Uterus (tissue), 4 donors: ENCODE data around the gene IRF2. TPM values are rescaled to one million over a fixed set of nuclear protein-coding genes. Genes with fewer than 3 reads are reported as not detected.
A peak's percentile ranks its signal among the peaks of the same experiment; 100 is the strongest.

Experiments used
- DNase-seq, 2 donors: peaks; one replicate each; pipeline ENCODE4 v3.0.0-alpha.2; 2019 to 2020
- H3K27ac ChIP-seq, 2 donors: fragments of 200-600 bp; sonication (generic); 1 replicate in 1 of 2; 2 replicates in 1 of 2; pipeline ENCODE4 v1.5.1; 2016 to 2018
- H3K27me3 ChIP-seq, 2 donors: fragments of 200-600 bp; sonication (generic); one replicate each; pipeline ENCODE4 v1.5.1; 2018 to 2019; ENCODE audit warnings: control low read depth in 1 of 2
- H3K36me3 ChIP-seq, 2 donors: fragments of 200-600 bp; sonication (generic); one replicate each; pipeline ENCODE4 v1.5.1; 2019; ENCODE audit warnings: control low read depth in 1 of 2
- H3K4me1 ChIP-seq, 2 donors: fragments of 200-600 bp; sonication (generic); one replicate each; pipeline ENCODE4 v1.5.1; 2018 to 2019; ENCODE audit warnings: control low read depth in 1 of 2
- H3K4me3 ChIP-seq, 2 donors: fragments of 200-600 bp; sonication (generic); 1 replicate in 1 of 2; 2 replicates in 1 of 2; pipeline ENCODE4 v1.5.1; 2018 to 2019; ENCODE audit warnings: mild to moderate bottlenecking in 1 of 2
- H3K9me3 ChIP-seq, 2 donors: fragments of 200-600 bp; sonication (generic); one replicate each; pipeline ENCODE4 v1.5.1; 2019; ENCODE audit warnings: control low read depth in 1 of 2
- POLR2A ChIP-seq, 2 donors: fragments of 450-650 bp; IDR thresholded peaks; one replicate each; pipeline ENCODE4 v1.6.1; 2016; ENCODE audit warnings: antibody characterized with exemption in 2 of 2, mild to moderate bottlenecking in 1 of 2, moderate library complexity in 1 of 2
- intact Hi-C: fragments of 100-400 bp; cut with DNase I; formaldehyde crosslinking; loops from one replicate; pipeline ENCODE4 v1.15.1; 2023; ENCODE audit warnings: low total_unique reads
- total RNA-seq, 4 donors: library from RNA; depleted of rRNA in 3 of 4; stranded (reverse); fragments of >200 nt in 3 of 4; gene quantifications; one replicate each; pipeline versions ENCODE4 v1.1.0 to v1.2.4, GENCODE V29; 2014 to 2023
- TF ChIP-seq, protein P1 (sequence below), 4 experiments: fragments of 200-600 bp in 2 of 4; fragments of 450-650 bp in 2 of 4; sonication (generic) in 2 of 4; IDR thresholded peaks; one replicate each; pipeline ENCODE4 v1.5.1; 2016 to 2019; ENCODE audit warnings: antibody characterized with exemption in 4 of 4, mild to moderate bottlenecking in 2 of 4, moderate library complexity in 1 of 4
- donor health status: DM: yes; HTN: yes; CAD: no.

Gene IRF2
- total RNA-seq, 4 donors from 2014 or later, result 7.9 to 45.7 (median 35.7) TPM

DNA sequence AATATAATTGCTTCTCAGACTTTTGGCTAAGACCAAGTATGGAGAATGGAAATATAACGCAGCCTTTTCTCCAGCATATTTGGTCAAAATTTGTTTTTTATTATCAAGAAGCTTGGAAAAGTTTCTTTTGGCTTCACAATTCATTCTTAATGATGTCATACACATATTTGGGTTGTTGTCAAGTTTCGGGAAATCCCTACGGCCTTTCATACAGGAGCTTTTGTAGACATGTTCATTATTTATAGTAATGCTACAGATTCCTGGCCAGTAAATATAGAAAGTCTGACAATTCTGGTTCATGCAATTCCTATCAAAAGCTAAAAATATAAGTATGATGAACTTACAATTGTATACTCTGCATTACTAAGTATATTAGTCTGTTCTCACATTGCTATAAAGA lies 112.9 kb downstream of the IRF2 start:
- Histone ChIP-seq H3K36me3 (no peaks in the 10 kb centered on the region), H3K4me3 (no peak overlapping the region), H3K4me1 (no peaks in the 10 kb centered on the region), H3K27me3 (no peaks in the 10 kb centered on the region), H3K9me3 (no peaks in the 10 kb centered on the region), H3K27ac (peak overlapping the region in 1 of 2 donors; percentile 33)
- TF ChIP-seq, protein P1, sequence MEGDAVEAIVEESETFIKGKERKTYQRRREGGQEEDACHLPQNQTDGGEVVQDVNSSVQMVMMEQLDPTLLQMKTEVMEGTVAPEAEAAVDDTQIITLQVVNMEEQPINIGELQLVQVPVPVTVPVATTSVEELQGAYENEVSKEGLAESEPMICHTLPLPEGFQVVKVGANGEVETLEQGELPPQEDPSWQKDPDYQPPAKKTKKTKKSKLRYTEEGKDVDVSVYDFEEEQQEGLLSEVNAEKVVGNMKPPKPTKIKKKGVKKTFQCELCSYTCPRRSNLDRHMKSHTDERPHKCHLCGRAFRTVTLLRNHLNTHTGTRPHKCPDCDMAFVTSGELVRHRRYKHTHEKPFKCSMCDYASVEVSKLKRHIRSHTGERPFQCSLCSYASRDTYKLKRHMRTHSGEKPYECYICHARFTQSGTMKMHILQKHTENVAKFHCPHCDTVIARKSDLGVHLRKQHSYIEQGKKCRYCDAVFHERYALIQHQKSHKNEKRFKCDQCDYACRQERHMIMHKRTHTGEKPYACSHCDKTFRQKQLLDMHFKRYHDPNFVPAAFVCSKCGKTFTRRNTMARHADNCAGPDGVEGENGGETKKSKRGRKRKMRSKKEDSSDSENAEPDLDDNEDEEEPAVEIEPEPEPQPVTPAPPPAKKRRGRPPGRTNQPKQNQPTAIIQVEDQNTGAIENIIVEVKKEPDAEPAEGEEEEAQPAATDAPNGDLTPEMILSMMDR (IDR thresholded peaks at IDR 0.05), result no peak
- no peak for TF ChIP-seq POLR2A (IDR thresholded peaks at IDR 0.05)
- no peak for DNase-seq
- intact Hi-C loops, result no loop called here

DNA sequence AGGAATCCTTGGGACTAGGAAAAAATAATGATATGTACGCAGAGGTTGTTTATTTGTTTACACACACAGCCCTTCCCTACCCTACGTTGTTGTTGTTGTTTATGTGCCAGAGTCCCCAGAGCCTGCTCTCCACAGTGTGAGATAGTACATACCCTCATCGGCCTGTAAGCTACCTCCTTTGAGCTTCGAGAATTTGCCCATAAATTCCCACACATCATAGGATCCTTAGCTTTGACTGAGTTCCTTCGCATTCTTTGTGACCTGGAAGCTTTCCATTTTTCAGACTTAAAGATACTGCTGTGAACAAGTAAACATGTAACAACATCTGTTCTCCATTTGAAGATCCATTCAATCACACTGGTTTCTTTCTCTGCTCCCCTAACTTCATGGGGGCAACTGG lies 114.5 kb downstream of the IRF2 start:
- intact Hi-C loops, result no loop called here
- no peaks in the 10 kb centered on the region for H3K27me3 ChIP-seq

DNA sequence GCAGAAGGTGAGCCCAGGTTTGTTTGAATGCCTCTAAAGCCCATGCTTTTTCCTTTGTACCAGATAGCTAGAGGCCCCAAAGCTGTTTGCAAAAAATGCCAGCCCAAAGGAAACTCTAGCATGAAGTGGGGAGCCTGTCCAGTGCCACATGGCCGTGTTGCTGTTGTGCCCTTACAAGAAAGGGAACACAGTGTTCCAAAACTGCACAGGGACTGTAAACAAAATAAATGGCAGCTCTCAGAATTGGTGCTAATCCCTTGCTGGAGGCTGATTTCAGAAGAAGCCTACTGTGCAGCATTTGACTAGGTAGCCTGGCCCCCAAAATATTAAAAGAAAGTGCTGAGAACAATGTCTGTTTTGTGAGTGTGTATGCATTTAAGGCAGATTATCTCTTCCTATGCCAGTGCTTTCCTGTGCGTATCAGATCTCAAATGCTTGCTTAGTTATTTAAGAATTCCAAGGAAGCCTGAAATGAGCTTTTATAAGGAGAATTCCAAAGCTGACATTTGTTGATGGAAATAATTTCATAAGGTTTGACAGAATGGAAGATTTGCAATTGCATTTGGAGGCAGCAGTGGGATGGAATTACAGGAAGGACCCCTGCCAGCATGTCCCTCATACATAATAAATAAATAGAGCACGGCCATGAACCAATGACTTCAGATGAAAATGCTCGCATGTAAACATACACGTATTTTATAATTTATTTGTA lies 115.7 kb downstream of the IRF2 start:
- Histone ChIP-seq H3K9me3 (no peaks in the 10 kb centered on the region), H3K27ac (no peak overlapping the region), H3K4me1 (peaks cover 0 to 5% of the 10 kb centered on the region in 2 donors), H3K27me3 (no peaks in the 10 kb centered on the region), H3K4me3 (no peak overlapping the region), H3K36me3 (no peaks in the 10 kb centered on the region)
- no peak for DNase-seq
- intact Hi-C loops, result no loop called here
- TF ChIP-seq, protein P1 (IDR thresholded peaks at IDR 0.05), result no peak
- TF ChIP-seq POLR2A (IDR thresholded peaks at IDR 0.05), result no peak

More for the DNA sequence above, 114.5 kb downstream of the IRF2 start:
- Histone ChIP-seq H3K9me3 (no peaks in the 10 kb centered on the region), H3K4me1 (peaks cover 0 to 3% of the 10 kb centered on the region in 2 donors), H3K36me3 (no peaks in the 10 kb centered on the region), H3K4me3 (no peak overlapping the region), H3K27ac (no peak overlapping the region)
- no peak for TF ChIP-seq POLR2A (IDR thresholded peaks at IDR 0.05)
- TF ChIP-seq, protein P1 (IDR thresholded peaks at IDR 0.05), result no peak
- no peak for DNase-seq

DNA sequence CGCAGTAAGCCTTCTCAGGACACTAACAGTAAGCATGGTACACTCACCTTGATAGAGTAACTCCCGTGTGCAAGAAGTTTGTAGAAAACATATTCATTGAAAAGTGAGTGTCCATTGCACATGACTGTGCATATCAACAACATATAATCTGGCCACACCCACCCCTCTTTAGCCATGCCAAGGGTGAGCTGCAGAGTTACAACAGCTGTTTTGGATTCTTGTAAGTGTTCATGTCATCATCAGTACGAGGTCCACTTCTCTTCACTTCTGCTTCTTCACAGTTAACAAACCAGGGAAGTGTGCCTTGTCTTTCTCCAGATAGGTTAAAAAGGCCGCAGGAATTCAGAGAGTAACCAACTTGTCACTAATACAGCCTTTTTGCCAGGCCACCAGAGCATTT lies 116.6 kb downstream of the IRF2 start:
- Histone ChIP-seq H3K4me3 (no peak overlapping the region), H3K27me3 (no peaks in the 10 kb centered on the region), H3K4me1 (peaks cover 0 to 5% of the 10 kb centered on the region in 2 donors), H3K9me3 (no peaks in the 10 kb centered on the region), H3K27ac (no peak overlapping the region), H3K36me3 (no peaks in the 10 kb centered on the region)
- TF ChIP-seq, protein P1 (IDR thresholded peaks at IDR 0.05), result no peak
- TF ChIP-seq POLR2A (IDR thresholded peaks at IDR 0.05), result no peak
- intact Hi-C loops, result no loop called here
- no peak for DNase-seq

DNA sequence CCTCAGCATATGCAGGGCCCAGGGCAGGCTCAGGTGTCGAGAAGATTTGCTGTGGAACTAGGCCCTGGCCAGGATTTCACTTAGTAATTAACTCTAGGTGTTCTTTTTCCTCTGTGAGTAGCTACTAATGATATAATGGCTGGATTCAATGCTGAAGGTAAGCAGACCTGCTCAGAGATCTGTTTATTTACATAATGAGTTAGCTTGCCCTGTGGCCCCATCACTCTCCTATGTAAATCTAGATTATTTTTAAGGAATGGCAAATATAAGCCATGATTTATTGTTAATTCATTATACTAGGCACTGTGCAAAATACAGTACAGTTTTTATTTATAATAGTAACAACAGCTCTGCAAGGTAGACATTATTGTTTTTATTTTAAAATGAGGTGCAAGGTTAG lies 117.2 kb downstream of the IRF2 start:
- no peak for TF ChIP-seq POLR2A (IDR thresholded peaks at IDR 0.05)
- TF ChIP-seq, protein P1 (IDR thresholded peaks at IDR 0.05), result no peak
- intact Hi-C loops, result no loop called here
- no peak for DNase-seq
- Histone ChIP-seq H3K36me3 (no peaks in the 10 kb centered on the region), H3K27ac (no peak overlapping the region), H3K27me3 (no peaks in the 10 kb centered on the region), H3K4me3 (no peak overlapping the region), H3K4me1 (peaks cover 0 to 5% of the 10 kb centered on the region in 2 donors), H3K9me3 (no peaks in the 10 kb centered on the region)
